IPS-18c (cell line): ENCODE measurements around the gene DCTN1.
"Not testable (repeated sequence)": the region's sequence is repeated elsewhere in the genome, so short reads cannot be mapped to it uniquely, and the experiment has no call there.

Experiments
- H3K4me3 ChIP-seq: 2 replicates; pipeline ENCODE4 v1.7.0; 2013; ENCODE audit warnings: low read depth, mild to moderate bottlenecking, low read length, moderate library complexity; ENCODE audit not compliant: insufficient read depth
- H3K9me3 ChIP-seq: one replicate; pipeline ENCODE4 v1.6.1; 2013; ENCODE audit warnings: mild to moderate bottlenecking, low read length, moderate library complexity; ENCODE audit not compliant: control insufficient read depth, insufficient read depth

DCTN1 gene

DNA sequence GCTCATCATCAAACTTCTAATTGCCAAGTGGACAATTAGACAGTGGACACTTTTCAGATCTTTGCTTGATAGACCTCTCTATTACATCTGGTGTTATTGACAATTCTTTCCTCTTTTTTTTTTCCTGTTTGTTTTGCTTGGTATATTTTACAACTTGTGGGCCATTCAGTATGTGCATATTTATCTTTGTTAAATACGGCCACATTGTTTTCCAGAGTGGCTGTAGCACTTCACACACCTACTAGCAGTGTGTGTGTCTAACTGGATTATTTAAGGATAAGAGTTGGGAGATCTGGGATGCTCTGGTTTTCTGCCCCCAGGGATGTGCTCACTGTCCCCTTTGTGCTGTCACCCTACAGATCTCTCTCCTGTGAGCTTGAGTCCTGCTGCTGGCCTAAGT, 32.8 kb downstream of the DCTN1 start:
- no peaks in the 10 kb centered on the region for H3K9me3 ChIP-seq
- no peak overlapping the region for H3K4me3 ChIP-seq

DNA sequence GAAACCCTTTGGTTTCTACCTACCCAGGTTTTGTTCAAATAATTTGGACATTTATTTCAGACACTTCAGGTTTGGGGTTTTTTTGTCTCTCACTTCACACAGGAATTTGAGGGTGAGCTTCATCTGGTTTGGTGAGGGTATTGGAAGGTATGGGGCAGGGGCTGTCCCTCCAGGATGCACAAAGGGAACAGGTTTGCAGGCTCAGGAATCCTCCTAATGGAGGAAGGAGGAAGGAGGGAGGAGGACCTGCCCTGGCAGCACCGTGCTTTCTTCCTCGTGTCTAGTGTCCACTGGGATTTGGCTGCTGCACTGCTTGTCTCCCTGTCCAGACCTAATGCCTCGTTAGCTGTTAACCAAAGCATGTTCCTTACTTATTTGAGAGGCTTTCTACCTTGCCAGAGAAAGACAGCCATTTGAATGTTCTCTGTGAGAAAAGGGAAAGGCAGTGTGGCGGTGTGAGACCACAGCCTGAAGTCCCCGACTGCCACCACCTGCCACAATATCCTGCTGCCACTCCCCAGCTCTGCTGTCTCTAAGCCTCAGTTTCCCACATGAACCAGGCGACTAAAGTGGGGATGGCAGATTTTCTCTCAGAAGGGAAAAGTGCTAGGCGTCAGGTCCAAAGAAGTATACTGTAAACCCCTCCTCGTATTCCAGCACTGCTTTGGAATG, 34.7 kb downstream of the DCTN1 start:
- no peaks in the 10 kb centered on the region for H3K9me3 ChIP-seq
- H3K4me3 ChIP-seq: no peak overlapping the region

DNA sequence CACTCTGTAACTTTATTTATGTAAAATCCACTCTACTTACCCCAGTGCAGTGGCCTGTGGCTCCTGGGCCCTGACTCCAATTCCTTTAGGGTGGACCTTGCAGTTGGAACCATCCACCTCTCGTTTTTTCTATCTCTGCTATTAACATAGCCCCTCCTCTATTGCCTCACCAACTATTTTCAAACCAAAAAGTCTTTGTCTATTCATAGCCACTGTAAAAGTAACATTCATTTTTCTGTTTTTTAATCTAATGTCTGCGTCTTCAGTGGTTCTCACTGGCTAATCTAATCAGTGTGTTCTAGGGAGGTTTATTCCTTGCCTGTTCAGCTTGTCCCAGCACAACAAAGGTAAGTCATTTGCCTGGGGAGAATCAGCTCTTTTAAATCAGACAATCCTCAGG, 36.8 kb downstream of the DCTN1 start, which contains the start of gene SLC4A5:
TSS of gene SLC4A5 (minus strand) at position 101 of the 400 bp plus-strand sequence. CDS start 28,393 bp downstream, outside the sequence.
- H3K4me3 ChIP-seq: no peak within 1 kb of the TSS
- no peaks in the 10 kb centered on the region for H3K9me3 ChIP-seq

DNA sequence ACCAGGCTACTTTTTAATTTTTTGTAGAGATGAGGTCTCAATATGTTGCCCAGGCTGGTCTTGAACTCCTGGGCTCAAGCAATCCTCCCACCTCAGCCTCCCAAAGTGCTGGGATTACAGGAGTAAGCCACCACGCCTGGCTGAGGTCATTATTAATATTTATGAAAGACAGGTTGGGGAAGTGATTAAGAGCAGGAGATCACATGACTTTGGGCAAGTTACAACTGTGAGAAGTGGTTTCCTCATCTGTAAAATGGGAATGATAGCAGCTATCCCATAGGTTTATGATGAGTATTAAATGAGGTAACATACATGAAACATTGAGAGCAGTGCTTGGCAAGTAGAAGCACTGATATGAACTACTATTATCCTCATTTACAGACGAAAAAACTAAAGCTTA, 43.9 kb downstream of the DCTN1 start:
- H3K4me3 ChIP-seq, H3K9me3 ChIP-seq: not testable (repeated sequence)

DNA sequence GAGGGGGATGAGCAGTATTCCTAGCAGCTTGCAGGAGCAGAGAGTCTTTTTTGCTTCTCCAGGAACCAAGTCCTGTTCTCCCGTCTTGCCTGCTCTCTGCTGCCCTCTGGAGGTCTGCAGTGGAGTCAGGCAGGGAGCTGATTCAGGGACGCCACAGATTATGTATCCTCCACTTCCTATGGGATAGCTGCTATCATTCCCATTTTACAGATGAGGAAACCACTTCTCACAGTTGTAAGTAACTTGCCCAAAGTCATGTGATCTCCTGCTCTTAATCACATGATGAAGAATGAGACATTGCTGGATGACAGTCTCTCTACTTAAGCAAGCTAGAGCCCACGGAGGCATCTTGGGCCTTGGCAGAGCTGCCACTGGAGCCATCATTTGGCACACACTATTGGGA, 45.2 kb downstream of the DCTN1 start:
- Histone ChIP-seq H3K4me3 (no peak overlapping the region), H3K9me3 (no peaks in the 10 kb centered on the region)

DNA sequence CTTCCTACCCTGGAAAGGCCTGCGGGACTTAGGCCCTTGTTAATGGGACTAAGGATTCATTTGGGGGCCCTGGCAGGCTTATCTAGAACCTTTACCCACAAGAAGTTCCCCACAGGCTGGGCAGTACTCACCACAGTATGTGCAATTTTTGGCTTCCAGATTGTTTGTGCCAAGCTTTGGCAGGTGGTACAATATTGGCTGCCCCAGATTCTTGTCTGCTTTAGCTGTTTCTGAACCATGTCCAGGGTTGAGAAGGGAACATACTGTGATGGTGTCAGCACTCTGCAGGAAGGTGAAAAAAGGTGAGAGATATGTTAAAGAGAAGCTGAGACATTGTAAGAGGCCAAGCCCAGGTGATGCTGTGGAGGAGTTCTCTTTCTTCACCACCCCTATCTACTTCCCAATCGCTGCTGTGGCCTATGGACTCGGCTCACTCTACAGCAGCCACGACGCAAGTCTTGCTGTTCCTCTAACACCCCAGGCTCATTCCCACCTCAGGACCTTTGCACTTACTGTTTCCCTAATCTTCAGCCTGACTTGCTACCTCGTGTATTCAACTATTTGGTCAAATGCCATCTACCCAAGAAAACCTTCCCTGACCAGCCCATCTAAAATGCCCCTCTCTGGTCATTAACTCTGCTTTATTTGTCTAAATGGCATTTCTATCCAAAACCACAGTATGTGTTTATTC, 46.1 kb downstream of the DCTN1 start:
- Histone ChIP-seq H3K9me3 (no peaks in the 10 kb centered on the region), H3K4me3 (no peak overlapping the region)

DNA sequence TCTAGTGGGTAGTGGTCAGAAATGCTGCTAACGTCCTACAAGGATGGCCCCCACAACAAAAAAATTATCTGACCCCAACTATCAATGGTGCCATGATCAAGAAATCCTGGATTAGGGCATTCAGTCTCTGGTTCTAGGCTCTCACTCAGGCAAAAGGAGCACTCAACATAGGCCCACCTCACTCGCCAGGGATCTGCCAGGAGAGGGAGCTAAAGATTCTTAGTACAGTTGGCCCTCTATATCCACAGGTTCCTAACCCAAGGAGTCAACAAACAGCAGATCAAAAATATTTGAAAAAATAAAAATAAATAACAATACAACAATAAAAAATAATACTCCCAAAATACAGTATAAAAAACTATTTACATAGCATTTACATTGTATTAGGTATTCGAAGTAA, 46.9 kb downstream of the DCTN1 start:
- Histone ChIP-seq H3K4me3 (no peak overlapping the region), H3K9me3 (no peaks in the 10 kb centered on the region)

DNA sequence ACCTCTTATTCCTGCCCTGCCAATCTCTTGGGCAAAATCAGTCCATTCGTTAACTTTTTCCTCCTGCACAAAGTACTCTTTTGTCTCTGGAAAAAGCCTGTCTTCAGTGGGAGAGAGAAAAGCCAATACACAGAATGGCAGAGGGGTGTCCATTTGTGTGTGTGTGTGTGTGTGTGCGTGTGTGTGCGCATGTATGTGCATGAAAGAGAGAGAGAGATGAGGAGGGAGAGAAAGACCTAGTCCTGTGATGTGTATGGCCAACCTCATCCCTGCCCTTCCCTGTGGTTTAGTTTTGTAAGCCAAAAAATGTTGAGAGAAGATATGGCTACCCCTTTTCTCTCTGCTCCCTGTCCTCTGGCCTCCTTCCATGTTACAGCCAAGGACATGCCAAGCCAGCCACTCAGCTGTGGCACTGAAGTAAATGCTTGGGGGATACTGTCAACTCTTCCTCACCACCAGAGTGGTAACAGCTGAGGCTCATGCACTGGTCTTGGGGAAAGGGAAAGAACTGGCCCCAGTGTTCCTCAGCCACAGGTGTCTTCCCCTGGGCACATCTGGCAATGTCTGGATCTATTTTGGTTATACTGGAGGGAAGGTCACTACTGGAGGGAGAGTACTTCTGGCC, 47.4 kb downstream of the DCTN1 start:
- Histone ChIP-seq H3K4me3 (no peak overlapping the region), H3K9me3 (no peaks in the 10 kb centered on the region)

DNA sequence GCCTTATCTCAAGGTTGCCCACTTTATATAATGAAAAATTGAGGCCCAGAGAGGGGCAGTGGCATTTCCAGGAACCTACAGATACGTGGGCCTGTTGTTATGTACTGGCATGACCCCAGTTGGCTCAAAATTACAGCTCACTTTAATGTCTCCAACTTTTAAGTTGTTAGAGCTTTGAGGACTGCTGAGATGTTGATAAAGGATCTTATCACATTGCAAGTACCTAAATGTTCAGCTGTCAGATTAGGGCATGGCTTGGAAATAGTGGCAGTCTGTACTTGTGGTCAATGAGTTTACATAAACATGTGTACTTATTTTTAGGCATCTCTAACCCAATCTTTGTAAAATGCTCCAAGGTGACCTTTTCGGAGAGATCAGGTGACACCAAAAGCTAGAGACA, 51.5 kb downstream of the DCTN1 start:
- H3K4me3 ChIP-seq: no peak overlapping the region
- H3K9me3 ChIP-seq: no peaks in the 10 kb centered on the region

DNA sequence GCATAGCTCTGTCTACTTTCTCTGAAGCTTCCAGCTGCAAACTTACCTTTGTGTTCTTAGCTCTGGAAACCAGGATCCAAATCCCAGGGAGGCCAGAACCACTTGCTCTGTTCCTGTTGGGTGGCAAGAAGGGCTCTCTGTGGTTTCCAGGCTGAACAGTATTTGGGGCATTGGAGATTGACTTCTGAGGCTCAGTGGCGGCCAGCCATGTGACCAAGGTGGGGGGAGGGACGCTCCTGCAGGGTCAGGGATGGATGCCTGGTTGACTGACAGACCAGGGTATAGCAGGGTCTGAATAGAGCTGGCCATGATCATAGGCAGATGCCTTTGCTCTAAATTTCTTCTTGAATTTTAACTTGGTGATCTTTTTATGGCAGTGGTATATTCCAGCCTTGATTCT, 52.0 kb downstream of the DCTN1 start:
- Histone ChIP-seq H3K4me3 (no peak overlapping the region), H3K9me3 (no peaks in the 10 kb centered on the region)

DNA sequence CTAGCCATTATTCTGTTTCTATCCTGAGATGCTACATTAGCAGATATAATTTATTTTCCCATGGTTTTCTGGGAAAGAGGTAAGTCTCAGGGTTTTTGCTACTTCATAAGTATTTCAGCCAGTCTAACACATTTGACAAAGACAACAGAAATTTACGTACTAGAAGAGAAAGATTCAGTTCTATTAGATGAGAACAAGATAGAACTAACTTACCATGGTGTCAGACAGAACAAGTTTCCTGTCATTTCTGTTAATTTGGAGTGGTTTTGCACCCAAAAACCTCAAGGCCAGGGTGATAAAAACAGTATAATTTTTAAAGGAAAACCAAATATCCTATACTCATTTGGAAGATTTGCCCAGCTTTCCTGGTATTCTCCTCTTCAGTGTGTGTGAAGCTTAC, 52.5 kb downstream of the DCTN1 start:
- H3K9me3 ChIP-seq: no peaks in the 10 kb centered on the region
- H3K4me3 ChIP-seq: no peak overlapping the region

DNA sequence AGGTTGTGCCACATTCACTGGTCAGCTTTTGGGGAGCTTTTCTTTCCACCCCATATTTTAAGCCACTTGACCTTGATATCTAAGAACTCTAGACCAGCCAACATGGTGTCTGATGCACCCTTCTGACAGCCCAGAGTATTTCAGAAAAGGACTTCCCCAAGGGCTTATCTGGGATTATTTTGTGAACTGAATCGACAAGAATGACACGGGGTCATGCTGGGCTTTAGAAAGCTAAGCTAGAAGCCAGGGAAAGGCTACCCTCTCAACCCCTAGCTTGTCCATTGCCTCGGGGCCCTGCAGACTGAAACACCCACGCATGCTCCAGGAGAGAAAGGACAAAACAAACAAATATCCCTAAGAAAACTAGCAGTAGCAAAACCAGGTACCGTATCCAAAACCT, 52.9 kb downstream of the DCTN1 start:
- Histone ChIP-seq H3K9me3 (no peaks in the 10 kb centered on the region), H3K4me3 (no peak overlapping the region)

DNA sequence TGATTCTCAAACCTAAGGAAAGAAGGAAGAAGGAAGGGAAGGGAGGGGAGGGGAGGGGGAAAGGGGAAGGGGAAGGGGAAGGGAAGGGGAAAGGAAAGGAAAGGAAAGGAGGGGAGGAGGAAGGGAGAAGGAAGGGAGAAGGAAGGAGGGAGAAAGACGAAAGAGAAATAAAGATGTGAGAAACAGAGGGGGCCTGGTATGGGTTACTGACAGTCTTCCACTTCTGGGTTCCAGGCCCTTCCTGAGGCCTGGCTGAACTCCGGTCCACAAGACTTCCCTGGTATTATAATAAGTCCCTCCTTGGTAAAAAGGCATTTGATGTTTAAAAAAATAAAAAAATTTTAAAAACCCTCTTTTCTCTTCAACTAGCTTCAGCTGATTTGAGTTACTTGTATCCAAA, 54.3 kb downstream of the DCTN1 start:
- Histone ChIP-seq H3K9me3 (no peaks in the 10 kb centered on the region), H3K4me3 (no peak overlapping the region)

DNA sequence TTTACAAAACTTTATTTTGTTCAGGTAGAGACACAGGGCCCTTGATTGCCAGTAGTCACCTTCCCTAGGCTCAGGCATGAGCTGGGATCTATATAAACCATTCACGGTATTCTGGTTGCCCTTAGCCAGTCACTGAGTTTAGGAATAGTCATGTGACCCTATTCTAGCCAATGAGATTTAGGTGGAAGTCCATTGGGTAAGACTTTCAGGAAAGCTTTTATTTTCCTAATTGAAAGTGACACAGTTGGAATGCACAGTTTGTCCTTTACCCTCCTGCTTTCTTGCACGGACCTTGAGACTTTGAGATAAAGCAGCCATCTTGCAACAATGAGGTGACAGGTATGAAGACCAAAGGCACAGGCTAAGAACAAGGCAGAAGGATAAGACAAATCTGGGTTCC, 58.4 kb downstream of the DCTN1 start:
- no peak overlapping the region for H3K4me3 ChIP-seq
- H3K9me3 ChIP-seq: no peaks in the 10 kb centered on the region

DNA sequence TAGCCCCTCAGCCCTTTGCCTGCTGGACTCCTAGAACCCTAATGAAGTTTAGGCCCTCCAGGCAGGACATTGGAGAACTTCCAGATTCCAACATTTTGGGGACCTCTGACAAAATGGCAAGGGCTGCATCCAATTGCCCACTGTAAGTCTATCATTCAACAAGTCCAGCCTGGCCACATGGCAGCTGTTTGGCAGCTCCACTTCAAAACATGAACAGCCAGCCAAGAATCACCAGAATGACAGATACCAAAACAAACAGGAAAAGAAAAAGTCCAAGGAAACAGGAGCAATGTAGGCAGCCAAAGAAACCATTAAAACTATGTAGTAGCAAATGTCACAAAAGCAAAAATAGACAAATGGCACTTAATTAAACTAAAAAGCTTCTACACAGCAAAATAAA, 62.4 kb downstream of the DCTN1 start:
- Histone ChIP-seq H3K4me3 (no peak overlapping the region), H3K9me3 (no peaks in the 10 kb centered on the region)

DNA sequence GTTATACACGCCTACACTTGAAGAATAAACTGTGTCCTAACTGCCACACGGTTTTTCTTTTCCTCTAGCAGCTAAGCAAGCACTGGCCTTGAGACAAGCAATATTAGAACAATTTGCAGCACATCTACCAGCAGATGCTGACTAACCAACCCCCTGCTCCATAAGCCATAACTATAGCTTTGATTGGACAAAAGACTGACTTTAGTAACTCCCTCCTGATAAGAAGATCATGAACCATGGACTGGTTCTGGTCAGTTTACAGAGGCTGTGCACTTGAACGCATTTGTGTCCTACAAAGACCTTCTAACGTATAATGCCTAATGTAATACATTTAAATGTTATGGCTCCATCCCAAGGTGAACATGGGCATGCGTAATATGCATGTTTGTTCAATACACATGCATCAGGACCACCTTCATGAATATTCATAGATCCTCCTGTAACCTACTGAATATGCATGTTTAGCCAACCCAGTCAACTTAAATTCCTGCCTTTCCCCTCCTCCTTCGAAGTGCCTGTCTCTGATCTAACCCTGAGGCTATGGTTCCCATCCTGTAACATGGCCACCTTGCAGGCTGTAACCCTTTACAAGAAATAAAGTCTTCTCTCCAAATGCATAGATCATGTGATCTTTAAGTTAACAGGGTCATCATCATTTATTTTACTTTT, 63.4 kb downstream of the DCTN1 start:
- Histone ChIP-seq H3K4me3 (no peak overlapping the region), H3K9me3 (no peaks in the 10 kb centered on the region)

DNA sequence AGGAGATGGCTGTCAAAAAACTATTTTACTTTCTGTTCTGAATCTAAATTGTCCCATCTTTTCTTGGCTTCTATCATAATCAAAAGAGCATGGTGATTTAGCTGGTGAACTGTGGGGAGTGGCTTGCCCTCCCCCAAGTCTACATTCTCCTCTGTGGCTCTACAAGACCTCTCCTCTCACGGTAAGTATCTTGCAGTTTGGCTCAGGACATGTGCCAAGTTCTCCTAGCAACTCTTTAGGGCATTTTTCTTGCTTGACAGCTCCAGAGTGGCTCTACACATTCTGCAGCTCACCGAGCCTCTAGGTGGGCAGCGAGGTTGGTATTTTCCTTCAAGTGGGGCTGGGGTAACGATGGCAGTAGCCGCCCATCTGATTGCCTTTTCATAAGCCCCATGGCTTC, 66.0 kb downstream of the DCTN1 start:
- H3K4me3 ChIP-seq: no peak overlapping the region
- no peaks in the 10 kb centered on the region for H3K9me3 ChIP-seq

DNA sequence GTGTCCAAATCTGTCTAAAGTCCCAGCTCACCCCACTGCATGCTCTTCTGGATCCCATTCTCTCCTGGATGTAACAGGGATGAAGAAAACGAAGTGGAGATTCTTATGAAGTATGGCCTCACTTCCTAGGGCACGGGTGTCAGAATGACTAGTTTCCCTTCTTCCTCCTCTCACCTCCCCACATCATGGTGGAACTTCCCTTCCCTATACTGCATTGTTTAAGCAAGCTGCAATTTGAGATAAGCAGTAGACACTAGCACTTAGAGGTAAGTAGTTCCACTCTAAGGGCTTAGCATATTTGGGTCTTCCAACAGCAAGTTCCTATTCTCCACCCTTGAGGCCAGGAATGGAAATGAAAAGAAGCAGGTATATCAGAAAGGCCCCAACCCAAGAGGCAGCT, 66.6 kb downstream of the DCTN1 start:
- no peak overlapping the region for H3K4me3 ChIP-seq
- no peaks in the 10 kb centered on the region for H3K9me3 ChIP-seq
